Liver (tissue), 9 donors: ENCODE data around the gene FAM83B. TPM values are rescaled to one million over a fixed set of nuclear protein-coding genes. Genes with fewer than 3 reads are reported as not detected.

Source experiments
- DNase-seq: peaks from one replicate; pipeline ENCODE4 v3.0.0-alpha.2; 2017; ENCODE audit warnings: low spot score
- H3K27ac ChIP-seq, 2 donors: one replicate each; pipeline ENCODE4 v1.7.0; 2013; ENCODE audit warnings: inconsistent platforms in 2 of 2, low read length in 2 of 2, control low read depth in 1 of 2, low read depth in 1 of 2, mild to moderate bottlenecking in 1 of 2
- H3K27me3 ChIP-seq, 4 donors: one replicate each; pipeline versions ENCODE4 v1.6.1 to v1.7.0; 2013; ENCODE audit warnings: low read length in 3 of 4, inconsistent platforms in 1 of 4, mild to moderate bottlenecking in 1 of 4, moderate library complexity in 1 of 4; ENCODE audit not compliant: control insufficient read depth in 4 of 4, insufficient read depth in 4 of 4
- H3K36me3 ChIP-seq, 4 donors: one replicate each; pipeline versions ENCODE4 v1.6.1 to v1.7.0; 2013; ENCODE audit warnings: low read length in 3 of 4, mild to moderate bottlenecking in 3 of 4, low read depth in 1 of 4, moderate library complexity in 1 of 4; ENCODE audit not compliant: control insufficient read depth in 4 of 4, insufficient read depth in 3 of 4
- H3K4me1 ChIP-seq, 4 donors: one replicate each; pipeline versions ENCODE4 v1.6.1 to v1.7.0; 2013; ENCODE audit warnings: low read length in 3 of 4, mild to moderate bottlenecking in 3 of 4, moderate library complexity in 1 of 4; ENCODE audit not compliant: control insufficient read depth in 4 of 4, insufficient read depth in 4 of 4
- H3K4me3 ChIP-seq, 3 donors: one replicate each; pipeline versions ENCODE4 v1.6.1 to v1.7.0; 2013; ENCODE audit warnings: low read length in 3 of 3, control low read depth in 1 of 3, low read depth in 1 of 3, mild to moderate bottlenecking in 1 of 3
- H3K9ac ChIP-seq, 2 donors: one replicate each; pipeline ENCODE4 v1.7.0; 2013; ENCODE audit warnings: low read length in 2 of 2, mild to moderate bottlenecking in 2 of 2, moderate library complexity in 2 of 2, control low read depth in 1 of 2, low read depth in 1 of 2
- H3K9me3 ChIP-seq, 4 donors: one replicate each; pipeline versions ENCODE4 v1.6.1 to v1.7.0; 2013; ENCODE audit warnings: low read length in 3 of 4; ENCODE audit not compliant: control insufficient read depth in 4 of 4
- ATF3 ChIP-seq: IDR thresholded peaks from 2 replicates; pipeline ENCODE4 v1.6.1; 2016; ENCODE audit warnings: antibody characterized with exemption
- CTCF ChIP-seq: fragments of 150-350 bp; IDR thresholded peaks from 2 replicates; pipeline ENCODE4 v1.5.1; 2017; ENCODE audit warnings: improper control_type of control experiment, low read depth, low read length; ENCODE audit not compliant: missing input control
- EGR1 ChIP-seq, 2 donors: IDR thresholded peaks; 2 replicates each; pipeline ENCODE4 v1.6.1; 2016 to 2018; ENCODE audit warnings: antibody characterized with exemption in 2 of 2, low read depth in 2 of 2
- FOXA1 ChIP-seq: IDR thresholded peaks from 2 replicates; pipeline ENCODE4 v1.6.1; 2016; ENCODE audit warnings: antibody characterized with exemption
- FOXA2 ChIP-seq: IDR thresholded peaks from 2 replicates; pipeline ENCODE4 v1.6.1; 2016; ENCODE audit warnings: antibody characterized with exemption
- GABPA ChIP-seq, 2 donors: IDR thresholded peaks in 1 of 2; conservative IDR thresholded peaks in 1 of 2; 2 replicates each; pipeline ENCODE4 v1.6.1; 2016; ENCODE audit warnings: antibody characterized with exemption in 2 of 2, mild to moderate bottlenecking in 1 of 2, moderate library complexity in 1 of 2
- HNF4A ChIP-seq, 2 donors: conservative IDR thresholded peaks; 2 replicates each; pipeline ENCODE4 v1.6.1; 2016; ENCODE audit warnings: antibody characterized with exemption in 2 of 2, mild to moderate bottlenecking in 2 of 2
- HNF4G ChIP-seq: IDR thresholded peaks from 2 replicates; pipeline ENCODE4 v1.6.1; 2016; ENCODE audit warnings: antibody characterized with exemption
- JUND ChIP-seq, 2 donors: IDR thresholded peaks; 2 replicates each; pipeline ENCODE4 v1.6.1; 2016; ENCODE audit warnings: antibody characterized with exemption in 2 of 2
- MAX ChIP-seq: IDR thresholded peaks from 2 replicates; pipeline ENCODE4 v1.6.1; 2016; ENCODE audit warnings: antibody characterized with exemption
- NR2F2 ChIP-seq: IDR thresholded peaks from 2 replicates; pipeline ENCODE4 v1.6.1; 2016; ENCODE audit warnings: antibody characterized with exemption
- RAD21 ChIP-seq, 2 donors: IDR thresholded peaks; 2 replicates each; pipeline ENCODE4 v1.6.1; 2016; ENCODE audit warnings: antibody characterized with exemption in 2 of 2, mild to moderate bottlenecking in 2 of 2
- REST ChIP-seq: IDR thresholded peaks from 2 replicates; pipeline ENCODE4 v1.6.1; 2016; ENCODE audit warnings: antibody characterized with exemption, mild to moderate bottlenecking
- RXRA ChIP-seq, 2 donors: IDR thresholded peaks; 2 replicates each; pipeline ENCODE4 v1.6.1; 2017 to 2018; ENCODE audit warnings: antibody characterized with exemption in 2 of 2, mild to moderate bottlenecking in 1 of 2
- SP1 ChIP-seq: IDR thresholded peaks from 2 replicates; pipeline ENCODE4 v1.6.1; 2018; ENCODE audit warnings: antibody characterized with exemption, mild to moderate bottlenecking
- TAF1 ChIP-seq: conservative IDR thresholded peaks from 2 replicates; pipeline ENCODE4 v1.6.1; 2016; ENCODE audit warnings: antibody characterized with exemption, mild to moderate bottlenecking
- YY1 ChIP-seq: IDR thresholded peaks from 2 replicates; pipeline ENCODE4 v1.6.1; 2016; ENCODE audit warnings: antibody characterized with exemption, mild to moderate bottlenecking
- ZBTB33 ChIP-seq: IDR thresholded peaks from 2 replicates; pipeline ENCODE4 v1.6.1; 2016; ENCODE audit warnings: antibody characterized with exemption
- WGBS: extraction: QIAGEN DNeasy Blood & Tissue Kit; methylation state at CpG from one replicate; pipeline ENCODE4 v1.1.7; 2013; 5-methylcytosine and 5-hydroxymethylcytosine counted together
- polyA plus RNA-seq, 2 donors: library from polyadenylated mRNA; stranded (reverse) in 1 of 2; unstranded in 1 of 2; fragments of 200-250 nt in 1 of 2; fragments of >200 nt in 1 of 2; fragmentation: Nextera tagmentation in 1 of 2; extraction: Ambion mirVana in 1 of 2; gene quantifications; one replicate each; pipeline versions ENCODE4 v1.2.1 to v1.2.3, GENCODE V29; 2013 to 2015
- total RNA-seq, 2 donors: library from RNA; depleted of rRNA; stranded (reverse); fragments of >200 nt; gene quantifications; one replicate each; pipeline ENCODE4 v1.2.3, GENCODE V29; 2014
- donor health status: healthy.
- donor health status: healthy.
- donor health status: healthy.
- donor health status: healthy.
- donor health status: healthy.

Gene FAM83B
- total and polyA plus RNA-seq, 4 donors = 0.07 to 0.50 (median 0.16) TPM

GRCh38 chr6:54874349-54875048 lies 27.9 kb downstream of the FAM83B start:
- Histone ChIP-seq H3K27ac (no peak overlapping the region), H3K27me3 (peaks cover 0 to 2% (median 0%) of the 10 kb centered on the region in 4 donors), H3K9me3 (no peaks in the 10 kb centered on the region), H3K4me1 (no peaks in the 10 kb centered on the region), H3K9ac (no peak overlapping the region), H3K36me3 (no peaks in the 10 kb centered on the region), H3K4me3 (no peak overlapping the region)
- TF ChIP-seq ZBTB33 (no peak), JUND (IDR thresholded peaks at IDR 0.05) (no peak), EGR1 (IDR thresholded peaks at IDR 0.05; ENCODE audit: low read depth in 2 of 2) (no peak), MAX (no peak), RXRA (IDR thresholded peaks at IDR 0.05) (no peak), SP1 (no peak), NR2F2 (no peak), HNF4G (no peak)
- DNase-seq = no peak
- WGBS = 84% methylated on average over 2 of the region's 2 CpGs

- Histone ChIP-seq H3K9ac (no peak overlapping the region), H3K27ac (no peak overlapping the region), H3K9me3 (no peaks in the 10 kb centered on the region), H3K36me3 (no peaks in the 10 kb centered on the region), H3K4me3 (no peak overlapping the region), H3K27me3 (peaks cover 0 to 2% (median 0%) of the 10 kb centered on the region in 4 donors), H3K4me1 (no peaks in the 10 kb centered on the region)
- no peak for DNase-seq
- 65% methylated on average over 3 of the region's 3 CpGs for whole genome bisulfite sequencing
- TF ChIP-seq MAX (no peak), FOXA1 (no peak), ATF3 (no peak), SP1 (no peak), TAF1 (no peak), EGR1 (IDR thresholded peaks at IDR 0.05; ENCODE audit: low read depth in 2 of 2) (no peak), NR2F2 (no peak), RAD21 (IDR thresholded peaks at IDR 0.05) (no peak), YY1 (no peak), JUND (IDR thresholded peaks at IDR 0.05) (no peak), CTCF (no peak), GABPA (IDR thresholded peaks at IDR 0.05 in 1 of 2, conservative IDR thresholded peaks at IDR 0.05 in 1 of 2) (no peak), HNF4A (conservative IDR thresholded peaks at IDR 0.05) (no peak), FOXA2 (no peak), REST (no peak), HNF4G (no peak), ZBTB33 (no peak), RXRA (IDR thresholded peaks at IDR 0.05) (no peak)
These were observed 29.0 kb downstream of the FAM83B start for GRCh38 chr6:54875539-54875938.
